ENCODE data around the gene FSTL3.

Gene FSTL3

DNA sequence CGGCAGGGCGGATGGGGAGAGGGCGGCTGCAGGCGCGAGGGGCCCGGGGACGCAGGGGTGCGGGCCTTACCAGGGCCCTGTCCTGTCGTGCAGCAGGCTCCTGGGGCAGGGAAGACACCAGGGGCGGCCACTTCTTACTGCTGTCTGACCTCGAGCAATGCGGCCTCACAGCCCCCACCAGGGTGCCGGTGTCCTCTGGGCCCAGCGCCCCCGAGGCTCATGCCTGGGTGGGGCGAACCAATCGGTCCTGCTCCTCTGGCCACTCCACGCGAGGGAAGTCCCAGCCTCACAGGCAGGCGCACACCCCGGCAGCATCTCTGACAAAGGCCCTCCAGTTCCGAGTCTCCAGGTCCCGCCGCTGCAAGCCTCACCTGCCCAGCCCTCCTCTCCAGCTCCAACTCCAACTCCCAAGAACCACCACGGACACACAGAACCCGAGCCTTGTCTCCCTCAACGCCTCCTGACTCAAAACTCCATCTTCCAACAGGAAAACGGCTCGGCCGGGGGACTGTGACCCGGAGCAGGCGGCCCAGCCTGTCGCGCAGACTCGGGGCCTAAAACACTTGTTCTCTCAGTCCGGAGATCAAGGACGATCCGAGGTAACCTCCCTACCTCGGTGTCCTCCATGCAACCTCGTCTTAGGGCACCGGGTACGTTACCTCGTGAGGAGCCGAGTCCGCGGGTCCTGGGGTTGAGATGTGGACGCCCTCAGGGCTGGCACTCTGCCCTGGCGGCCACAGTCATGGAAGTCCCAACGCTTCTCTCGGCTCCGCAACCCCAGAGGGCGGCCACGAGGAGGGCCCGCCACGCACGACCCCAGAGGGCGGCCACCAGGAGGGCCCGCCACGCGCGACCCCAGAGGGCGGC lies 30.0 kb upstream of the FSTL3 start:
- DNase-seq = no peak

DNA sequence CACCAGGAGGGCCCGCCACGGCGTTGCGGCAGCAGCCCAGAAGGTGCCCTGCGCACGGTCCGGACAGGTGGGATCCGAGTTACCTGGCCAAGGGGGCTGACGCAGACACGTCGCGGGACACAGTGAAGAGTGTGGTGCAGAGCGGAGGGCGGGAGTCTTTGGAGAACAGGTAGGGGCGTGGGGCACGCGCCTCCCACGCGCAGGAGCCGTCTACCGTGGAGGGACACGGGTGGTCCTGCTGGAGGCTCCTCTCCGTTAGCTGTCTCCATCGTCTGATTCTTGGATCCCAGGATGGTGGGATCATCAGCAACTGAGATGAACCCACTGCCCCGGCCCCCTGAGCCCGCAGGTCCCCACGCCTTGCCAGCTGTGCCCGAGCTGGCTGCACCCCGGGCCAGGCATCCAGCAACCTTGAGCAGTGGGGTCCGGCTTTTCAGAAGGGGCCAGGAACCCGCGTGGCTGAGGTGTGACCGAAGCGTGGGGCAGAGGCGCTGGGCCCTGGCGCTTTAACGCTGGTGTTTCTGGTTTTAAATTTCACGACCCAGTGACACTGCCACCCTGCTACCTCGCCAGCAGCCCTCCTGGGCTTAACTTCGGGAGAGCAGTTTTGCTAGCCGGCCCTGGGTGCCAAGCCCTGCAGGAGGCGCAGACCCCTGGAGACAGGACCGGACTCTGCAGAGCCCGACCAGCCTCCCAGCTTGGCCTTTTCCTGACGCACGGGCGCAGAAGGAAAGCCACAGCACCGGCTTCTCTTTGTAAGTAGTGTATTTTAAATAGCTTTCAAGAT lies 29.2 kb upstream of the FSTL3 start:
- no peak for DNase-seq

DNA sequence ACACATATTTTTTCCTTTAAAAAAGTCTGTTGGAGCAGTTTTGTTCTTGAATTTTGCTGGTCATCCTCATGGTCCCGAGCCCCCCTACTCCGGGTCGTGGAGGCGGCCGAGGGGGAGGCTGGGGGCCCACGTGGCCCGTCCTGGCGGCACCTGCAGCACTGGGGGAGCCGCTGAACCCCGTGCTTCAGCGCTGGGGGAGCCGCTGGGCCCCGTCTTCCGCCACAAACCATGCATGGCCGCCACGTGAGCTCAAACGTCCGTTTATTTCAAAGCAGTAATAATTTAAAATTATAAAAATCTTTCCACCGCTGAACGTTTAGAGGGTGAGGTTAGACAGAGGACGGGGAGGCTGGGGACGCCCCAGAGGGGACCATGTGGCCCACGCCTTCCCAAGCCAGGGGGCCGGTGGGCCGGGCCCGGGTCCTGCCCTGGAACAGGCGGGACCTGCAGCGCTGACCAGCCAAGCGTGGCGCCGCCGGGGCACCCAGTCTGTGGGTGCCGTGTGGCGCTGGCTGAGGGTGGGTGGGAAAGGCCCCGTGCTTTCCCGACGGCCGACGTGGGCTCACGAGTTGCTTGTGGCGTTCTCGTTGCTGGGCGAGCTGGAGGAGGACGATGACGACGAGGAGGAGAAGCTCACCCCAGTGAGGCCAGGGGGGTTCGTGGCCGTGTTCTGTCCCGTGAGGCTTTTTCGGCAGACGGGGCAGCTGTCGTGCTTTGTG lies 28.5 kb upstream of the FSTL3 start:
- no peak for DNase-seq

DNA sequence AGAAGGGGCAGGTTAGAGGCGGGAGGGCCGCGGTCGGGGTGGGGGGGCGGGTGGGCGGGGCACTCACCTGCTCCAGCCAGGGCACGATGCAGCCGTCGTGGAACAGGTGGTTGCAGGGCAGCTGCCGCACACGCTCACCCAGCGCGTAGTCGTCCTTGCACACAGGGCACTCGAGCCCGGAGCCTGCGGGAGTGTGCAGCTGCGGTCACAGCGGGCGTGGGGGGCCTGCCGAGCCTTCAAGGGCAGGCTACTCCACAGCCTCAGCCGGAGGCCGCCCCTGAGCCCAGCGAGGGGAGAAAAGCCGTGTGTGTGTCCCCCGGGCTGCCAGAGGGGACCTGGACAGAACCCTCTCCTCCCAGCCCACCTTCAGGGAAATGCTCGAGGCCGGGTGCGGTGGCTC lies 27.9 kb upstream of the FSTL3 start:
- no peak for DNase-seq

DNA sequence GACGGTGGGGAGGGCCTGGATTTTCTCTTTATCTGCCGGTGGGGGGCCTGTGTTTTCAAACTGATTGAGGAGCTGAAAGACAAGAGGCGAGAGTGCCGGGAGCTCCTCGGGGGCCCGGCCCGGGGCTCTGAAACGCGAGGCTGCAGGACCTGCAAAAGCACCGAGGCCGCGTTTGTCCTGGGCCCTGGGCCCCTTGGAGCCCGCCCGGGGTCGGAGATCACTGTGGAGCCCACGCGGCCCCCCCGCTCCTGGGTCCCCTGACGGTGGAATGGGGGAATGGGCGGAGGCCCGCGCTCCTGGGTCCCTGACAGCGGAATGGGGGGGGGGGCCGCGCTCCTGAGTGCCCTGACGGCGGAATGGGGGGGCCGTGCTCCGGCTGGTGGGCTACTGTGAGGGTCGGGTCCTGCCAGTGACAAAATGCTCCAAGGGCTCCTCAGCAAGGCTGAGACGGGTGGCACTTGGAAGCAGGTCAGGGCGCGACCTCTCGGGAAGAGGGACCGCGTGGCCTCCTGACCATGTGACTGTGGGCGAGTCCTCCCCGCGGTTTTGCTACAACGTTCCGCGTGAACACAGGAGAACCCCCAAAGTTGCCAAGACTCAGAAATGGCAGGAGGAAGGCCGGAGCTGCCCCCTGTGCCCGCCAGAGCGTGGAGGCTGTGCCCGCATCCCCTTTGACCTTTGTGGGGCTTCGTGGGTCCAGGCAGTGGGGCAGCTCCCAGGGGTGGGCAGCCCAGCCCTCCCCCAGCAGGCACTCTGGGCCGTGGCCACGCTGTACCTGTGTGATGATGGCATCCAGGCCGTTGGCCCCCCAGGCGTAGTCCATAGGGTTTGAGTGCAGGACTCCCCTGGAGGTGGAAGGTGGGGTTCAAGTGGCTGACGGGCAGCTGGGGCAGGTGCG lies 27.0 kb upstream of the FSTL3 start:
- no peak for DNase-seq

DNA sequence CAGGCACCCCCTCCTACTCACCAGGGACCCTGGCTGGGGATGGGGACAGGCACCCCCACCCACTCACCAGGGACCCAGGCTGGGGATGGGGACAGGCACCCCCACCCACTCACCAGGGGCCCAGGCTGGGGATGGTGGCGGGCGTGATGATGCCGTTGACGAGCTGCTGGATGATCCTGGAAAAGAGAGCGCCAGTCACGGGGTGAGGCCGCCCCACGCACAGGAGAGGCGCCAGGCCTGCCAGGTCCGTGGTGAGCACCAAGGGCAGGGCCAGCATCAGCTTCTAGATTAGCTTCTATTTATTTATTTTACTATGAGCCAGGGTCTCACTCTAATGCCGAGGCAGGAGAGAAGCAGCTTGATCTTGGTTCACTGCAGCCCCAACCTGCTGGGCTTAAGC lies 26.1 kb upstream of the FSTL3 start:
- DNase-seq = no peak

DNA sequence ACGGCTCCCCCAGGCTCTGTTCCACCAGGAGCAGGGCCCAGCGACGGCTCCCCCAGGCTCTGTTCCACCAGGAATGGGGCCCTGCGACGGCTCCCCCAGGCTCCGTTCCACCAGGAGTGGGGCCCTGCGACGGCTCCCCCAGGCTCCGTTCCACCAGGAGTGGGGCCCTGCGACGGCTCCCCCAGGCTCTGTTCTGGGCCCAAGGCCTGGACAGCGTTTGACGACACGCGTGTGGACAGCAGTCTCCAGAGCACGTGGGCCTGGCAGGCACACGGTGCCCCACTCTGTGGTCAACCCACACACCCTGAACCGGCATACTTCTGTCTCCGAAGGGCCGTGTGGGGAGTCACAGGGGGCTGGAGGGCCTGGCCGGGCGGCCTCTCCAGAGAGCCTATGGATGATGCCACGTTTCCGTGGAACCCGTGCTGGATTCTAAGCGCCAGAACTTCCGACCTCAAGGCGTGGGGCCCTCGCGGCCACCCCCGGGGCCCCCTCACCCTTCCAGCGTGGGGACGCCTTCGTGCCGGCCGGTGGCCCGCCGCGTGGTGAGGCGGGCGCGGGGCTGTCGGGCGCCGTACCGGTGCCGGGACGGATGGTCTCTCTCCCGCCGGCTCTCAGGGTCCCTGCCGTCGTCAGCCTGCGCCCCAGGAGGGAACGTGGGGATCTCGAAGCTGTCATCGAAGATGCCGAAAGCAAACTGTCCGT lies 24.9 kb upstream of the FSTL3 start:
- DNase-seq = no peak

DNA sequence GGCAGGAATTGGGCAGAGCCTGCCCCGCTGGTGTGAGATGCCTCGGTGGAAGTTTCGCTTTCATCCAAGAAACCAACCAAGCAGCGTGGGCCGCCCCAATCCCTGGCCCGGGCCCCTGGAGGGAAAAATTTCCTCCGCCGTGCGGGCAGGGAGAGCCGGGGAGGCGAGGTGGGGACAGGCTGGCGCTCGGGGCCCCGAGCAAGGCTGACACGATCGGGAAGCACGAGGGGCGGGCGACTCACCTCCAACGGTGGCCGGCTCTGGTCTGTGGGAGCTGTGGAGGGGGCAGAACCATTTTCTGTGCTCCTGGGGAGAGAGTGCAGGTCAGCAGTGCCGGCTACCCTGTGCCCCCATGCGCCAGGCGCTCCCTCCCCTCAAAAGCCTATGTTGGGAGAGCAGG lies 24.2 kb upstream of the FSTL3 start:
- DNase-seq = no peak

DNA sequence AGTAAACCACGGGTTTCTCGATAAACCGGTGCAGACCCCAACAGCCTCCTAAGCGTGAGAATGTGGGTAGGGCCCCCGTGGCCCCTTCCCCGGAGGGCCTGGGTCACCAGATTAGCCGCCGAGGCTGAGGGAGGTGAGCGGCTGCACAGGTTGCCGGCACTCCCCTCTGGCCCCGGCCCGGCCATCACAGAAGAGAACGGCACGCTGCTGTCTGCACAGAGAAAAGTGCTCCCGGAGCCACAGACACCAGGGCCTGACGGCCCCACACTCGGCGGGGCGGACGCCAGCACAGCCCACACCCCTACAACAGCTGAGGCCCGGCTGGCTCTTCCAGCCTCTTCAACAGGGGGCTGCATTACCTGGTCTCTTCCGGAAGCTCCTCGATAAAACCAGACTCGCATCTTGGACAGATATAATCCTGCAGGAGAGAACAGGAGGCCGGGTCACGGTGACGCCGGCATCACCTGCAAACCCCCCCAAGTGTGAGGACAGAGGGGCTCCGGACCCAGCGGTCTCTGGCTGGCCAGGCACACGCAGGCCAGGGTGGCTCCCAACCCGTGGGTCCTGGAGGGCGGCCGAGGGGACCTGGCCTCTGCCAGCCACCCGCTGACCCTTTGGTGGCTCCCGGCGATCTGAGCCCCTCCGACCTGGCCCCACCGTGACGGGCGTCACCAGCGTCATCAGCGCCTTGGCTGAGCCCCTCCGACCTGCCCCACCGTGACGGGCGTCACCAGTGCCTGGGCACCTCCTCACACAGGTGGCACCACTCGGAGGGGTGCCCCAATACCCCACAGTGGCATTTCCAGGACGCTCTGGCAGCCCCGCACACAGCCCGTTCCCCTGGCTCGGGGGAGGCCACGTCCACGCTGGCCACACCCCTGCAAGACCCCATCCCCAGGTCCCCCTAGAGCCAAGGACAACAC lies 23.5 kb upstream of the FSTL3 start:
- DNase-seq = no peak

DNA sequence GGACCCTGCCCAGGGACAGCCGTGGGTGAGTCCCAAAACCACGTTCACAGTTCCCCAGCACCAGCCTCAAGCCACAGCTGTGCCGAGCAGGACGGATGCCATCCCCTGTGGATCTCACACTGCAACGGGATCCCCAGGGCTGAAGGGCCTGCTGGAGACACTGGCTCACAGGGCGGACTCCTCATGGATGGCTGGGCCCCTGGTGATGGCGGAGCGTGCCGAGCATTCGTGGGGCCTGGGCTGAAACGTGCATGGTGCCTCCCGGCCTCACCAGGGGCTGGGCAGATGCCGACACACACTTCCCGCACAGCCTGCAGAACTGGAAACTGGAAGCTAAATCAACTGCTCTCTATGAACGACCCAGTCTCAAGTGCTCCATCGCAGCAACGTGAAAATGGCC lies 22.8 kb upstream of the FSTL3 start:
- no peak for DNase-seq

DNA sequence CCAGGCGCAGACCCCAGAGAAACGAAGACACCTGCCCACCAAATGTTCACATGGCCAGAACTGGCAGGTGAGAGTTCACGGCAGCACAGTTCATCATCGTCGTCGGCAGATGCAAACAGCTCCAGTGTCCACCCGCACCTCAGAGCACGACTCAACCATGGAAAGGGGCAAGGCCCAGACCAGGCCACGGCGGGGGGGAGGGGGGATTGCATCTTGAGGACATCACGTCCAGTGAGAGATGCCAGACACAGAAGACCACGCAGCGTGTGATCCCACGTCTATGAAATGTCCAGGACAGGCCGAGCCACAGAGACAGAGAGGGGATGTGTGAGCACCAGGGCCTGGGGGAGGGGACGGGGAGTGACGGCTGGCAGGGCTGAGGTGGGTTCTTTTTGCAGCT lies 20.5 kb upstream of the FSTL3 start:
- DNase-seq = no peak

DNA sequence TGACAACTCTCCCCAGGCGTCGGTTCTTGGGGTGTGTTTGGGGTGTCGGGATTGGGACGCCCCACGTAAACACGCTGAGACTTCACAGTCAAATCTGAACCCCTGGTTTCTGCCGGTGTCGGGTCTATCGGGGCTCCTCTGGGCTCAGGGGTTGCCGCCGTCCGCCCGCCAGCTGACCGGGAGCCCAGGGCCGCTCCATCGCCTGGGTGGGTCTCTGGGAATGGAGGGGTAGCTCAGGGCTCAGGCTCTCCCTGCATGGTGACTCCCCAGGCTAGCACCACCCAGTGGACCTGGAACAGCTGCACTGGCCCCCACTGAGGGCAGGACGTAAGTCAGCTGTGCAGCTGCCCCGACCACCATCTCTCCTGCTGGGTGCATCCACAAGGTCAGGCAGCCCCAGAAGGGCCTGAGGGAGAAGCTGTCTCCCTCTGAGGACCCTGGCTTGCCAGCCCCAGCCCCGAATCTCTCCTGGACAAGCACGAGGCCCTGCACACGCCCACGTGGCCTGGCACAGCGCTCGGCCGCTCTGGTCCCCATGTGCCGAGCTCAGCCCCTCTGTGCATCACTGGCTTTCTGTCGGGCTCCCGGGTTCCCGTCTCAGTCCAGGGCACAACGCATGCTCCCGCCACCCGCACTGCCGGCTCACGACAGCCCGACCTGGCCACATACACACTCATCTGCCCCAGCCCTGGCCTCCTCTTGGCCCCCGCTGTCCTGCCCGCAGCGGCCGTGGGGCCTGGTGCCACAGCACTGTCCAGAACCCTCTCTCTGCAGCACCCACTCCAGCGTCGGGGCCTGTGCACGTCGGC lies 19.2 kb upstream of the FSTL3 start:
- DNase-seq = no peak

DNA sequence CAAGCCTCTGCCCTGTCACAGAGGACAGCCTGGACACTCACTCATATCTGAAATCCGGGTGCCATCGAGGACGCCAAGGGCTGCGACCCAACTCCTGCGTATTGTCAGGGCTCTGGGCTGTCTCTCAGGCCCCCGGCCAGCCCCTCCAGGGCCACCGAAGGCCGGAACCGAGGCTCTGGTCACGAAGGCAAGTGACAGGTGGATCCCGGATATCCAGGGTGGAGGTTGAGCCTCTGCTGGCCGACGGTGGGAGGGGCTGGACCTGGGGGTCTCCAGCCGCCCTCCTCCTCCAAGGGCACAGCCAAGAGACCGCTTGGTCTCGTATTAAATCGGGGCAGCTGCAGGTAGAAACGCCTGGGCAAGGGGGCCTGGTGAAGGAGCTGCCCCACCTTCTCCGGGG lies 18.6 kb upstream of the FSTL3 start:
- DNase-seq = no peak

DNA sequence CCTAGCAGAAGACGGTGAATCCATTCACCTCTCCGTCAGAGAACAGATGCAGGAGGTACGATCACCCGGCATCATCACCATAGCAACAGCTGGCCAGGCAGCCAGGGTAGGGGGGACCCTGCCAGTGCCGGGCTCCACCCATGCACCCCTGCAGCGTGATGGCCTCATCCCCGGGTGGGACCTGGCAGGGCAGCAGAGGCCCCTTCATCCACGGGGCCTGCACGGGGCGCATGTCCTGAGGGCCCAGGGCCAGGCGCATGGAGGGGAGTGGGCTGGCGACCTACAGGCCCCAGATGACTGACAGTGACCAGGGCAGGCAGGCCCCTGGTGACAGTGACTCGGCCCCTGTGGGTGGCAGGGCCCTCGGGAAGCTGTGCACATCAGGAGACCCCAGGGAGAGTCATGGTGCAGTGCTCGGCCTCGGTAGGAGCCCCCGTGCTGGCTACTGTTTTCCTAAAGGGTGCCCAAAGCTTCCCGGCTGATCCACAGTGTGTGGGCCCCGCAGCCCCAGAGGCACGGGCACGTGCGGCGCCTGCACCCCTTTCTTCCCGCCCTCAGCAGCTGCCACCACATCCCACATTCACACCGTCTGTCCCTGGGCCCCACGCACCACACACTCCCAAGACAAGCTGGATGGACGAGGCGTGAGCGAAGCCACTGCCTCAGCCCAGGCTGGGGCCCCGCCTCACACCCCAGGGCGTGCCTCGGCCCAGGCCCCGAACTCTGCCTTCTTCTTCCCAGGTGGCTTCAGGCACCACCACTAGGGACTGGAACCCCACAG lies 17.9 kb upstream of the FSTL3 start:
- no peak for DNase-seq

DNA sequence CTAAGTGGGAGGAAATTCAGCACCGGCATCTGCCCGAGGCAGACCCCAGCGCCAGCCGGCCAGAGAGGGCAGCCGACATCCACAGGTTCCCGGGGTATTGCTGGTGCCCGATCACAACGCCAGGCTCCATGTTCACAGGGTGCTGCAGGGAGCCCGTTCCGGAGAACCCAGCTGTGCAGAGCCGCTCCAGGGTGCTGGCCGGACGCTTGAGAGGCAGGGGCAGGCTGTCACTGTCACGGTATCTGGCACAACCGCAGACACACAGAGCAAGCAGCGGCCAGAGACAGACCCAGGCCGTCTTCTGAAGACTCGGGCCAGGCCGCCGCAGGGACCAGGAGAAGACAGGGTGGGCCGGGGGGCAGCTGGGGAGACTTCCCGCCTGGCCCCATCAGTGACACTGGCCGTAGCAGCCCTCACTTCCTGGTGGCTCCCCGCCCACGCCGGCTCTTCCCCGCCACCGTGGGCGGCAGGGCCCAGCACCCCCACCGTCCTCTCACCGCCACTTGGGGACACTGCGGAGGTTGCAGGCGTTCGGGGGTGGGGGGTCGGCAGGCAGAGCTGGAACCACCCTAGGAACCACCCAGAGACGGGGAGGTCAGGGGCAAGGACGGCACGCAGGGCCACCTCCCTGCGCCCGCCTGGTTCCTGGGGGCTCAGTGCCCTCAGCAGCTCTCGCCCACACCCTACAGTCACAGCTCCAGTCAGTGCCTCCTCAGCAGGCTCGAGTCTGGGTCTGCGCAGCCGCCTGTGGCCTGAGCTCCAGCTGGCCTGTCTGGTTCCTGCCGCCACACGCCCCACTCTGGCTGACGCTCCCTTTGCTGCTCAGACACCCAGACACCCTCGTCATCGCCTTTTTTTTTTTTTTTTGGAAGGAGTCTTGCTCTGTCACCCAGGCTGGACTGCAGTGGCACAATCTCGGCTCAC lies 17.0 kb upstream of the FSTL3 start:
- no peak for DNase-seq

DNA sequence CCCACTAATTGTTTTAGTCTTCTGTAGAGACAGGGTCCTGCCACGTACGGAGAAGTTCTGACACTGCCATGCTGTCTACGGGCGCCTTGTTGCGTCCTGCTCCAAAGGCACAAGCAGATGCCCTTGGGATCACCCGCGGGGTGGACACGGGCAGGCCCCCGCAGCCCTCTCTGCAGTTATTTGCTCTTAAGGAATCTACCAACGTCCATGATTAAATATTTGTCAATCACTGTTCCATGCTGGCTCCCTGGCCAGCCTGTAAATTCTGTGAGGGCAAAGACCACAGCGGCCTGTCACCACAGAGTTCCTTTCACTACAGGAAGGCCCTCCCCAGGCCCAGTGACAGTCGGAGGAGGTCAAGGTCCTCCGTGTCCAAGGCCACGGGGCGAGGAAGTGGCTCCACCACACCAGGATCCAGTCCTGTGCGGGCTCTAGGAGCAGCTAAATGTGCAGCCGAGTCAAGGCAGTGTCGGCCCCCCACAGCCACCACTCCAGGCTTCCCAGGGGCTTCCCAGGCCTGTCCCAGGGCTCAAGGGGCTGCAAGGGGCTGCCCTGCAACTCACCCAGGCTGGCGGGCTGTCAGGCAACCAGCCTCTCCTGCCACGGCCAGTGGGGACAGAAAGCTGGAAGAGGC lies 15.3 kb upstream of the FSTL3 start:
- DNase-seq = no peak

DNA sequence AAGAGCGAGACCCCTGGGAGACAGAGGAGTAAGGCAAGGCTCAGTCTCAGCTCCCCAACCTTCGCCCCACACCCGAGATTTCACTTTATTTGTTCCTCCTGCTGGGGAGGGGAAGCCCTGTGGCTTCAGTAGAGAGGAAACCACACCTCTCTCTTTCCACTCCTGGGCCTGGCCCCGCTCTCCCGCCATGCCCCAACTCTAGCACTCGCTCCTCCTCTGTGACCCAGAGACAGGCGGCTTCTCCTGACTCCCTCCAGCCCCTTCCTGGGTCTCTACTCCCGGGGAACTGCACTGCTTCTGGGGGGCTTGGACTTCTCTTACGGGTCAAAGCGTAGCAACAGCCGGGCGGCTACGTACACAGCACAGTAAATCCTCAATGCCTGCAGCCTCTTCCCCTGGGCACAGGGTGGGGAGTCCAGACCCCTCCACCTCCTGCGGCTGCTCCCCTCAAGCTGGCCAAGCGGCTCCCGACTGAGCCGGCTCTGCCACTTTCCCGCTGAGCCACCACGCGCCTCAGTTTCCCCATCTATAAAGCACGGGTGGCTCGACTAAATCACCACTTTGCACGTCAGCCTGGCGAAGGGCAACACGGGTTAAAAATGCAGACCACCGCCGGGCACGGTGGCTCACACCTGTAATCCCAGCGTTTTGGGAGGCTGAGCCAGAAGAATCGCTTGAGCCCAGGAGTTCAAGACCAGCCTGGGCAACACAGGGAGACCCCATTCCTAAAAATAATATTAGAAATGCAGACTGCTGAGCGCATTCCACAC lies 14.6 kb upstream of the FSTL3 start:
- DNase-seq = no peak
